MG63 (cell line): ENCODE results near the gene PCNX2. TPM values are rescaled to one million over a fixed set of nuclear protein-coding genes. Genes with fewer than 3 reads are reported as not detected.
"Not testable (repeated sequence)": the region's sequence is repeated elsewhere in the genome, so short reads cannot be mapped to it uniquely, and the experiment has no call there.

Source experiments
- DNase-seq: peaks from one replicate; pipeline ENCODE4 v3.0.0-alpha.2; 2020
- H3K27me3 ChIP-seq: fragments of 250-450 bp; sonication (Bioruptor Pico); 2 replicates; pipeline ENCODE4 v1.5.1; 2020; ENCODE audit warnings: mild to moderate bottlenecking, moderate library complexity
- H3K36me3 ChIP-seq: fragments of 250-450 bp; sonication (Bioruptor Pico); 2 replicates; pipeline ENCODE4 v1.5.1; 2020; ENCODE audit warnings: mild to moderate bottlenecking, moderate library complexity
- H3K4me3 ChIP-seq: fragments of 250-450 bp; sonication (Bioruptor Pico); 2 replicates; pipeline ENCODE4 v1.5.1; 2020; ENCODE audit warnings: mild to moderate bottlenecking, moderate library complexity
- H3K9me3 ChIP-seq: fragments of 250-450 bp; sonication (Bioruptor Pico); 2 replicates; pipeline ENCODE4 v1.5.1; 2020; ENCODE audit warnings: mild to moderate bottlenecking, moderate library complexity
- total RNA-seq: library from RNA; depleted of rRNA; stranded (reverse); fragments of >200 nt; shearing (Covaris generic); gene quantifications from 2 replicates; pipeline ENCODE4 v1.2.3, GENCODE V29; 2014; ENCODE audit warnings: low replicate concordance

The PCNX2 gene
- total RNA-seq, 1 experiment from 2014 or later: 1.8 TPM

- H3K4me3 ChIP-seq: no peak overlapping the region
- no peaks in the 10 kb centered on the region for H3K27me3 ChIP-seq
Observed at GRCh38 chr1:233089251-233089650, 206.3 kb downstream of the PCNX2 start.

DNA sequence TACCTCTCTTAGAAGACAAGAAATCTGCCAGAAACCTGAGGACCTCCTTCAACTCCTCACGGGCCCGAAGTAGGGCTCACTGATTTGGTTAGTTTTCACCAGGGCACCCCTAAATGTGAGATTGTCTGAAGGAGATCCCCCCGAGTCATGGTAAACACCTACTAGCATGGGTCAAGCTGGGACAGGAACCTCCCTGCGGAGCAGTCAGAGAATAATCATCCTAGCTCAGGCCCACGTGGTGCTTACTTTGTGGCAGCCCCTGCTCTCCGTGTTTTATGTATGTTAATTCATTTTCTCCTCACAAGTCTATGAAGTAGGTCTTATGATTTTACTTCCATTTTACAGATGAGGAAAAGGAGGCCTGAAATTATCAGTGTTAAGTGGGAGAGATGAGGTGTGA lies 206.9 kb downstream of the PCNX2 start:
- DNase-seq: no peak
- H3K36me3 ChIP-seq: no peaks in the 10 kb centered on the region
- no peaks in the 10 kb centered on the region for H3K27me3 ChIP-seq
- no peaks in the 10 kb centered on the region for H3K9me3 ChIP-seq
- H3K4me3 ChIP-seq: no peak overlapping the region

More at GRCh38 chr1:233089251-233089650, 206.3 kb downstream of the PCNX2 start:
- H3K9me3 ChIP-seq: no peaks in the 10 kb centered on the region
- DNase-seq: no peak
- H3K36me3 ChIP-seq: no peaks in the 10 kb centered on the region

GRCh38 chr1:233086961-233087881 lies 208.3 kb downstream of the PCNX2 start:
- H3K4me3 ChIP-seq: no peak overlapping the region
- H3K9me3 ChIP-seq: no peaks in the 10 kb centered on the region
- DNase-seq: no peak
- H3K36me3 ChIP-seq: no peaks in the 10 kb centered on the region
- no peaks in the 10 kb centered on the region for H3K27me3 ChIP-seq

DNA sequence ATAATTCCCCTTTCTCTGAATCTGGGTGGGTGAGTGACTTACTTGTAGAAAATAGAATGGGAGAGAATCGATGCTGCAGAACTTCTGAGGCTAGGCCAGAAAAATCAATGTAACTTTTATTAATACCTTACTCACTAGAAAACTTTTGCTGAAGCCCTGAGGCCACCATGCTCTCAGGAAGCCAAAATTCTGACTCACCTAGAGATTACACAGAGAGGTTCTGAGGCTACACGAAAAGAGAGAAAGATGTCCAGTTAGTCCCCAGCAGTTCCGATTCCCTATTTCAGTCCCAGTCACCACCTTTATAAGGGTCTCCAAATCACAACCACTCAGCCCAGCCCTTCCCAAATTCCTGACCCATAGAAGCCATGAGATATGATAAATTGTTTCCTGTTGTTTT lies 210.0 kb downstream of the PCNX2 start:
- no peaks in the 10 kb centered on the region for H3K36me3 ChIP-seq
- H3K27me3 ChIP-seq: no peaks in the 10 kb centered on the region
- H3K9me3 ChIP-seq: no peaks in the 10 kb centered on the region
- no peak overlapping the region for H3K4me3 ChIP-seq
- peak; percentile 53 for DNase-seq

- no peak for DNase-seq
- Histone ChIP-seq H3K9me3 (no peaks in the 10 kb centered on the region), H3K36me3 (no peaks in the 10 kb centered on the region), H3K27me3 (no peaks in the 10 kb centered on the region), H3K4me3 (no peak overlapping the region)
Observed at GRCh38 chr1:233082778-233083550, 212.6 kb downstream of the PCNX2 start.

DNA sequence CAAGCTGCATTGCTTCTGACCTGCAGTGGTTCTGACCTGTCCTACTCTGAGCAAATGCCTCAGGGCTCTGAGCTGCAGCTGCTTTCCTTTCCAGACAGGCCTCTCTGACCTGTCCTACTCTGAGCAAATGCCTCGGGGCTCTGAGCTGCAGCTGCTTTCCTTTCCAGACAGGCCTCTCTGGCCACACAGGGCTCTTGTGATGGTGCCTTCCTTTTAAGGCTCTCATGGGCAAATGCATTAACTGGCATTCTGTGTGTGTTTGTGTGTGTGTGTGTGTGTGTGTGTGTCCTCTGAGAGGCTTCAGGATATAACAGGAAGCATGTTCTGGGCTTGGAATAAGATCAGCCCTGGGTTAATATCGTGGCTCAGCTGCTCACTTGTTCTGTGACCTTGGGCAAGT lies 213.8 kb downstream of the PCNX2 start:
- no peak for DNase-seq
- H3K4me3 ChIP-seq: no peak overlapping the region
- no peaks in the 10 kb centered on the region for H3K9me3 ChIP-seq
- H3K27me3 ChIP-seq: no peaks in the 10 kb centered on the region
- H3K36me3 ChIP-seq: no peaks in the 10 kb centered on the region

- H3K27me3 ChIP-seq, H3K36me3 ChIP-seq, DNase-seq, H3K4me3 ChIP-seq, H3K9me3 ChIP-seq: not testable (repeated sequence)
Observed at GRCh38 chr1:233080827-233081226, 214.7 kb downstream of the PCNX2 start.

DNA sequence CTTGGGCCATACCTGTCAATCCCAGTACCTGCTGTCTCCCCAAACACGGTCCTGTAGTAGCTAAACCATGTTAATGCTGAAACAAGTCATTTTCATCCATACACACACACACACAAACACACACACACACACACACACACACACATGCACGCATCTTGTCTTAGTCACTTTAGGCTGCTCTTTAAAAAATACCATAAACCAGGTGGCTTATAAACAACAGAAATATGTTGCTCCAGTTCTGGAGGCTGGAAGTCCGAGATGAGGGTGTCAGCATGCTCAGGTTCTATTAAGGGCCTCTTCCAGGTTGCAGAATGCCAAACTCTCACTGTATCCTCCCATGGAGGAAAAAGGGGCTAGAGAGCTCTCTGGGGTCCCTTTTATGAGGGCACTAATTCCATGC lies 215.2 kb downstream of the PCNX2 start:
- Histone ChIP-seq H3K4me3 (no peak overlapping the region), H3K27me3 (no peaks in the 10 kb centered on the region), H3K36me3 (no peaks in the 10 kb centered on the region), H3K9me3 (no peaks in the 10 kb centered on the region)
- no peak for DNase-seq

DNA sequence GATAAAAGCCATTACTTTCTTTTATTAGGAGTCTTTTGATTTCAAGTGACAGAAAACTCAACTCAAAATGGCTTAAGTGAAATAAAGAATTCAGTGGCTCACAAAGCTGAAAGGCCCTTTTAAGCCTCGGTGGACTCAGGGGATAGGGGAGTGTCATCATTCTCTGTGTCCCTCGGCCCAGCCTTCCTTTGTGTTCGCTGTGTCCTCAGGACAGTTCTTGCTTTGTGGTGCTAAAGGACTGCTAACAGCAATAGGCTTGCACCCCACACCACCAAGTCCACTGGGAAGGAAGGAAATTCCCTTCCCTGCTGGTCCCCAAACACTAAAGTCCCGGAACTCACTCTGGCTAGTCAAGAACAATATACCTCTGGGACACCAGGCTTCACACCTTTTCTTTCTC lies 216.0 kb downstream of the PCNX2 start:
- Histone ChIP-seq H3K27me3 (no peaks in the 10 kb centered on the region), H3K9me3 (no peaks in the 10 kb centered on the region), H3K4me3 (no peak overlapping the region), H3K36me3 (no peaks in the 10 kb centered on the region)
- DNase-seq: no peak

DNA sequence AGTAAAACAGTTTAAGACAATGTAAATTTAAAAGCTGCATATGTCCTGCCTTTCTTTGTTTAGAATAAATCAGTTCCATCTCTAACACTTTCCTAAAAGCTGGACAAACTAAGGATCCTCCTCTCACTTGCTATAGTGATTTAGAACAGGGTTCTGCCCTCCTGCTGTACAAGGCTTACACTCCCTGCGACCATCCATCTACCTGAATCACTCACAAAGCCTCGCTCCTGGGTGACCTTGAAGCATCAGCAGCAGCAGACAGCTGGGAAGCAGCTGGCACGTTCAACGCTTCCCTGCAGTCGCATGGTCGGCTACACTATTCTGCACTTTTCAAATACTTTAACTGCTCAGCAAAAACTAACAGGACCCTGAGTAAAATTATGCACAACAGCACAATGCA lies 217.1 kb downstream of the PCNX2 start:
- no peaks in the 10 kb centered on the region for H3K36me3 ChIP-seq
- peaks cover 5% of the 10 kb centered on the region; the same call in 1 of the 2 replicates for H3K9me3 ChIP-seq
- H3K4me3 ChIP-seq: no peak overlapping the region
- DNase-seq: no peak
- no peaks in the 10 kb centered on the region for H3K27me3 ChIP-seq

DNA sequence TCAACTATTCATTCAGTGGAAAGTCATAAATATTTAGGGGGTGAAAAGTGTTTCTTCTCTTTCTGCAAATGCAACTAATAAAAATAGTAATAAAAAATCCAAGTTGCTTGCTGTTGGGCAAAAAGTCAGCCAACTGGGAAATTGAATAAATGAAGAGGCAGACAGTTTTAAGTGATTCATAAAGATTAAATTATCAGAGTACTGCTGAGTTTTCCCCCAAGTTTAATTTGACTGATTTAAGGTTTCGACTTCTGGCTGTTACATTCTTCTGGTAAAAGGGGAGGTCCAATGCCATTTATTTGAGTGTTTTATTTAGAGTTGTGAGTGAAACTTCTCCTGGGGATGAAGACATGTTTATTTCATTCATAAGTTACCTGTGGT lies 219.6 kb downstream of the PCNX2 start:
- H3K27me3 ChIP-seq: no peaks in the 10 kb centered on the region
- H3K4me3 ChIP-seq: no peak overlapping the region
- no peaks in the 10 kb centered on the region for H3K36me3 ChIP-seq
- peaks cover 11% of the 10 kb centered on the region for H3K9me3 ChIP-seq
- DNase-seq: no peak

DNA sequence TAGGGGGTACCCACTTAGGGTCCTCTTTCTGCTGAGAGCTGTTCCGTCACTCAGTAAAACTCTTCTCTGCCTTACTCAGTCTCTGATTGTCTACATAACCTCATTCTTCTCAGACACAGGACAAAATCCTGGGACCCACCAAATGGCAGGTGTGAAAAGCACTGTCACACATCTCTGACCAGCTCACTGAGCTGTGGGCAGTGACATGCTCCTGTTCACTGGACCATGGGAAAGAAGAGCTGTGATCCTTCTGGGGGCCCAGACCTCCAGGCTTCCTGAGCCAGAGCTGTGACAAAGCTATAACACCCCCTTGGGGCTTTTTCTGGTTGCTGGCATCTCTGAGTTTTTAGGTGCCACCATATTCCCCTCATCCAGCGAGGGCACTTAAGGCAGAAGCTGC lies 229.4 kb downstream of the PCNX2 start:
- H3K4me3 ChIP-seq: no peak overlapping the region
- DNase-seq: no peak
- no peaks in the 10 kb centered on the region for H3K27me3 ChIP-seq
- no peaks in the 10 kb centered on the region for H3K36me3 ChIP-seq
- H3K9me3 ChIP-seq: peaks cover 4% of the 10 kb centered on the region; the same call in 1 of the 2 replicates

DNA sequence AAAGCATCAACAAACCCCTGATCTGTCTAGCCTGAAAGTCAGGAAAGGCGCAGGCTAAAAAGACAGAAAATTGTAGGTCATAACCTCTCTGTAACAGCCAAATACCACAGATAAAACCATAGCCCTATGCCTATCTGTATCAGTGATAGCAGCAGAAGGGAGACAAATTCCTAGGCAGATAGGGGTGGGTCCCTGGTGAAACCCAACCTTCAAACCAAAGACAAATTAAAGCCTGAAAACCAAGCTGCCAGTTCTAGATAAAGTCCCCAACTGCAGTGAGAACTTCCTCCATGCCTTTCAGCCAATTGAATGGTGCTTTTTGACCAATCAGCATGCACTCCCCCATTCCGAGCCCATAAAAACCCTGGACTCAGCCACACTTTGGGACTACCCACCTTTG lies 229.8 kb downstream of the PCNX2 start:
- Histone ChIP-seq H3K27me3 (no peaks in the 10 kb centered on the region), H3K9me3 (peaks cover 4% of the 10 kb centered on the region; the same call in 1 of the 2 replicates), H3K36me3 (no peaks in the 10 kb centered on the region), H3K4me3 (no peak overlapping the region)
- DNase-seq: no peak

- Histone ChIP-seq H3K27me3 (no peaks in the 10 kb centered on the region), H3K4me3 (no peak overlapping the region), H3K36me3 (no peaks in the 10 kb centered on the region), H3K9me3 (peaks cover 4% of the 10 kb centered on the region; the same call in 1 of the 2 replicates)
- no peak for DNase-seq
Observed at GRCh38 chr1:233064988-233065387, 230.5 kb downstream of the PCNX2 start.

- H3K9me3 ChIP-seq: peaks cover 4% of the 10 kb centered on the region; the same call in 1 of the 2 replicates
- H3K4me3 ChIP-seq: no peak overlapping the region
- H3K36me3 ChIP-seq: no peaks in the 10 kb centered on the region
Observed at GRCh38 chr1:233063462-233063861, 232.1 kb downstream of the PCNX2 start.

GRCh38 chr1:233061265-233061664 lies 234.3 kb downstream of the PCNX2 start:
- Histone ChIP-seq H3K36me3 (no peaks in the 10 kb centered on the region), H3K9me3 (peaks cover 4% of the 10 kb centered on the region; the same call in 1 of the 2 replicates), H3K4me3 (no peak overlapping the region), H3K27me3 (no peaks in the 10 kb centered on the region)
- no peak for DNase-seq

More at GRCh38 chr1:233063462-233063861, 232.1 kb downstream of the PCNX2 start:
- H3K27me3 ChIP-seq: no peaks in the 10 kb centered on the region
- DNase-seq: no peak

DNA sequence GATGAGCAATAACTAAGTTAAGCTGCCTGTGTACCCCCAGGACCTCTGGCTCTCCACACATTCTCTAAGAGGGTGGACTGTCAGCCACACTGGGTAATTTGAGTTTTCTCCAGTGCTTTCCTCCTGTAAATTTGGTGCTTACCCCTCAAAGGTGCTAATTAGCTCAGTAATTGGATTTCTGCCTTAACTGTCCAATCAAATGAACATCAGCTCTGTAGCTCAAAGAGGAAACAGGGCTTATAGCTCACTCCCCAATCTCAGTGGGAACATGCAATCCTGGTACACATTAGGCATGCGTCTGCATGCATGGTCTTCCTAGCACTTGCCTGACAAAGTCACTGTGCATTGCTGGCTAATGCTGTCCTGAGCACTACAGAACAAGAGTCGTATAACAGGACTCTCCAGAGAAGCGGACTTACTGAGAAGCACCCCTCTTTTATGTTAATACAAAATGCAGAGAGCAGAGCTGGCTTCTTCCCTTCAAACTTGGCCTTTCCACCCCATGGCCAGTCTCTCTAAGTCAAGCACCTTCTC lies 235.0 kb downstream of the PCNX2 start:
- Histone ChIP-seq H3K9me3 (peaks cover 4% of the 10 kb centered on the region; the same call in 1 of the 2 replicates), H3K27me3 (no peaks in the 10 kb centered on the region), H3K4me3 (no peak overlapping the region), H3K36me3 (no peaks in the 10 kb centered on the region)
- no peak for DNase-seq
